Measurements from ENCODE around the gene SEL1L.

The SEL1L gene

DNA sequence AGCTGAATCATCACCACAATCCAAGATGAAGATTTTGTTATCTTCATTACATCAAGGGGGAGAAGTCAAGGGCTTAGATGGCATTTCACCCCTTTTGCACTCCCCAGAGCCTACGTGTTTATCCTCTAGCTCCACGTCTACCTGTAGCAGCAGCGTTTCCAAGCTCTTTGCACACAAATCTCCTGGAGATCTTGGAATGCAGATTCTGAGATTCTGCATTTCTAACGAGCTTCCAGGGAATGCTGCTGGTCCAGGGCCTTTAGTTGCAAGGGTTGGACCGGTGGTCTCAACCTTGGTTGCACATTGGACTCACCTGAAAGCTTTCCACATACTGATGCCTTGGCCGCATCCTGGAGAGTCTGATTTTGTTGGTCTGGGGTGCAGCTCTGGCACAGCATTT lies 84.1 kb downstream of the SEL1L start:
- H3K4me3 ChIP-seq (replicated peaks; ENCODE audit: low read depth, low read length), result no peak overlapping the region
- no peak for DNase-seq (ENCODE audit: extremely low read depth, low read depth)
- TF ChIP-seq, protein P1, sequence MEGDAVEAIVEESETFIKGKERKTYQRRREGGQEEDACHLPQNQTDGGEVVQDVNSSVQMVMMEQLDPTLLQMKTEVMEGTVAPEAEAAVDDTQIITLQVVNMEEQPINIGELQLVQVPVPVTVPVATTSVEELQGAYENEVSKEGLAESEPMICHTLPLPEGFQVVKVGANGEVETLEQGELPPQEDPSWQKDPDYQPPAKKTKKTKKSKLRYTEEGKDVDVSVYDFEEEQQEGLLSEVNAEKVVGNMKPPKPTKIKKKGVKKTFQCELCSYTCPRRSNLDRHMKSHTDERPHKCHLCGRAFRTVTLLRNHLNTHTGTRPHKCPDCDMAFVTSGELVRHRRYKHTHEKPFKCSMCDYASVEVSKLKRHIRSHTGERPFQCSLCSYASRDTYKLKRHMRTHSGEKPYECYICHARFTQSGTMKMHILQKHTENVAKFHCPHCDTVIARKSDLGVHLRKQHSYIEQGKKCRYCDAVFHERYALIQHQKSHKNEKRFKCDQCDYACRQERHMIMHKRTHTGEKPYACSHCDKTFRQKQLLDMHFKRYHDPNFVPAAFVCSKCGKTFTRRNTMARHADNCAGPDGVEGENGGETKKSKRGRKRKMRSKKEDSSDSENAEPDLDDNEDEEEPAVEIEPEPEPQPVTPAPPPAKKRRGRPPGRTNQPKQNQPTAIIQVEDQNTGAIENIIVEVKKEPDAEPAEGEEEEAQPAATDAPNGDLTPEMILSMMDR (IDR thresholded peaks at IDR 0.05; ENCODE audit: low read depth, low read length, missing control alignments), result no peak

DNA sequence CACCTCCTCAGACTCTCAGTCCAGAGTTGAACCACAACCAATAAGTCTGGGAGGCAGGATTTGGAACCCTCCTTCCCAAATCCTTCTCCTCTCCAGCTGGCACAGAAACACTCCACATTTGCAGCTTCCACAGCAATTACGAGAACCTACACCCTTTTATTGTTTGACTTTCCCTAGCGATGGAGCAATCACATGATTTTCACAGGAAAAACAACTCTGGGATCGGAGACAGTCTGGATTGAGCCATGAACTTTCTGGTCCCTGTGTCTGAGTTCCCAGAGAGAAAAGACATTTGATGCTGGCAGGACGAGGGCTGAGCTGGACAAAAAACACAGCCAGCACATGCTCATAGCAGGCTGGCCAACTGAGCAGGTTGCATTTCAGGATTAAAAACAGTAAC lies 84.5 kb downstream of the SEL1L start:
- no peak for DNase-seq (ENCODE audit: extremely low read depth, low read depth)
- TF ChIP-seq, protein P1 (IDR thresholded peaks at IDR 0.05; ENCODE audit: low read depth, low read length, missing control alignments), result no peak
- no peak overlapping the region for H3K4me3 ChIP-seq (replicated peaks; ENCODE audit: low read depth, low read length)

DNA sequence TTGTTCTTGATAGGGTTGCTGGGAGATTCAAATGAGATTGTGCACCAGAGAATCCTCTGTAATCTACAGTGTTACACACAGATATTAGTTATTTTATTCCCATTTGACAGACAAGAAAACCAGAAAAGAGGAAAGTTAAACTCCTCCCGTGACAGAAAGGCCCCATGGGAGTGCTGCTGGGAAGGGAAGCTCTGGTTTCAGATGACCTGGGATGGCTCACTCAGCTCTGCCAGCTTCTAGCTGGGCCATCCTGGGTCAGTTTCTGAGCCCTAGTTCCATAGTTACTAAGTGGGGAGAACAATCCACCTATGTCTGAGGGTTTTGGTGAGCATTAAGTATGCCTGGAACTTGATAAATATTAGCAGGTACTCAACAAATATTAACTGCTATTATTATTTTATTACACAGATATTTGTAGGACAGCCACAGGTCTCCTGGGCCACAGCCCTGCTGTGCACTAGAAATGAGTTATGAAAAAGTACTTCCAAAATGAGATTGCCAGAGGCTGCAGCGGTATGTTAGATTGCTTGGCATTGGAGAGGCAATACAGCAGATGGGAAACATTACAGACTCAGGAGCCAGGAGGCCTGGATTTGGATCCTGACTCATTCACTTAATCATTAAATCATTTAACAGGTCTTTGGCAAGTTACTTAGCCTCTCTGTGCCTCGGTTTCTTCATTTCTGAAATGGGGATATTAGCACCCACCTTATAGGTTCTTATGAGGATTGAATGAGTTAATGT lies 86.5 kb downstream of the SEL1L start:
- DNase-seq (ENCODE audit: extremely low read depth, low read depth), result no peak
- TF ChIP-seq, protein P1 (IDR thresholded peaks at IDR 0.05; ENCODE audit: low read depth, low read length, missing control alignments), result no peak
- no peak overlapping the region for H3K4me3 ChIP-seq (replicated peaks; ENCODE audit: low read depth, low read length)

DNA sequence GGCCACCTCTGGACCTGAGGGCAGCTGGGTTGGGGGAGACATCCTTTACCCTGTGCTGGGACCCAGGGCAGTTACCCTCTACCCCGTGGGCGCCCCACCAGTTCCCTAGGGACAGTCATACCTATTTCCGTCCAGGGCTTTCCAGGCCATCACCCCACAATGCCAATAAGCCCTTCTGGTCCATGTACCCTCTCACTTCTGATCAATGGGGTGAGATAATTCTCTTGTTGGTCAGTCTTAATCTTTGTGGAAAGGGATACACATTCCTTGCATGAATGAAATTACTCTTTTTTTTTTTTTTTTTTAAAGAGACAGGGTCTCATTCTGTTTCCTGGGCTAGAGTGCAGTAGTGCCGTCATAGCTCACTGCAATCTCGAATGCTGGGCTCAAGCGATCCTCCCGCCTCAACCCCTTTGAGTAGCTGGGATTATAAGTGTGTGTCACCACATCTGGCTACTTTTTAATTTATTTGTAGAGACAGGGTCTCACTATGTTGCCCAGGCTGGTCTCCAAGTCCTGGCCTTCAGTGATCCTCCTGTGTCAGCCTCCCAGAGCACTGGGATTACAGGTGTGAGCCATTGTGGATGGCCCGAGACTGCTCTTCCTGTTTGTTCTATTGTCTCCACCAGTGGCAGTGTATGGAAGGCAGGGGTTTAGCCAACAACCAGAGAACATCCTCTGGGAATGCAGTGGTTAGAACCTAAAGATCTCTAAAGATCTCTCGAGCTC lies 87.2 kb downstream of the SEL1L start:
- TF ChIP-seq, protein P1 (IDR thresholded peaks at IDR 0.05; ENCODE audit: low read depth, low read length, missing control alignments), result no peak
- no peak for DNase-seq (ENCODE audit: extremely low read depth, low read depth)

DNA sequence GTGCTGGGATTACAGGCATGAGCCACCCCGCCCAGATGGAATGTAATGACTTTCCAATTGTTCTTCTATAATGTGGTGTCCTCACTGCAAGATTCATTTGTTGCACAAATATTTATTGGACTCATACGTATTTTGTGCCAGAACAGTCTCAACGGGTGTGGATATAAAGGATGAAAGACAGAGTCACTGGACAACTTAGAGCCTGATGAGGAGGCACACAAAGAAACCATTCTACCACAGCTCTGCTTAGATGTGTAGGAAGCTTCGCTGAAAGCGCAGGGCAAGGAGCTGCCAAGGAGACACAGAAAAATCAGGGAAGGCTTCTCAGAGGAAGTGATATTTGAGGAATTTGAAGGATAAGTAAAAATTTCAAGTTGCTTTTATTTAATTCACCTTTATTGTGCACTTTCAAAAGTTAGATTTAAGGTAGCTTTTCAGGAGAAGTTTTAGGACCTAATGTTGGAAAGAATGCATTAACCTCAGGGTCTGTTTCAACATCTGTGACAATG lies 92.0 kb downstream of the SEL1L start:
- TF ChIP-seq, protein P1 (IDR thresholded peaks at IDR 0.05; ENCODE audit: low read depth, low read length, missing control alignments), result no peak
- DNase-seq (ENCODE audit: extremely low read depth, low read depth), result no peak
- no peak overlapping the region for H3K4me3 ChIP-seq (replicated peaks; ENCODE audit: low read depth, low read length)

More for the DNA sequence above, 87.2 kb downstream of the SEL1L start:
- H3K4me3 ChIP-seq (replicated peaks; ENCODE audit: low read depth, low read length), result no peak overlapping the region

DNA sequence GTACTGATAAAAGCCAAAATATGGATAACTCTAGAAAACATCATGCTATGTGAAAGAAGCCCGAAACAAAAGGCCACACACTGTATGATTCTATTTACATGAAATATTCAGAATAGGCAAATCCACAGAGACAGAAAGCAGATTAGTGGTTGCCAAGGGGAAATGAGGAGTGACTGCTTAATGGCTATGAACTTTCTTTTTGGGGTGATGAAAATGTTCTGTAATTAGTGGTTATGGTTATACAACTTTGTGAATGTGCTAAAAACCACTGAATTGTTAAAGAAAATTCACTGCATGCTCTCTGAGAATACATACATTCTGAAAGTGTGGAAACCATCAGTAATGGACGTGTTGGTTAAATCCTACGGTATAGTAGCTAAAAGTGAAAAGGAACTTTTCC lies 93.6 kb downstream of the SEL1L start:
- H3K4me3 ChIP-seq (replicated peaks; ENCODE audit: low read depth, low read length), result no peak overlapping the region
- TF ChIP-seq, protein P1 (IDR thresholded peaks at IDR 0.05; ENCODE audit: low read depth, low read length, missing control alignments), result no peak
- DNase-seq (ENCODE audit: extremely low read depth, low read depth), result no peak
